GM12878 (cell line): ENCODE results near the gene TRIM41. TPM values are rescaled to one million over a fixed set of nuclear protein-coding genes. Genes with fewer than 3 reads are reported as not detected.
A peak's percentile ranks its signal among the peaks of the same experiment; 100 is the strongest.

ENCODE experiments used
- ATF7 ChIP-seq: fragments of 450-650 bp; IDR thresholded peaks from 2 replicates; pipeline ENCODE4 v1.6.1; 2016; ENCODE audit warnings: low read depth, mild to moderate bottlenecking
- CEBPB ChIP-seq, 2 experiments: fragments of 150-350 bp in 1 of 2; IDR thresholded peaks; 2 replicates each; pipeline ENCODE4 v1.6.1; 2012 to 2014; ENCODE audit warnings: low read depth in 2 of 2, low read length in 2 of 2, borderline replicate concordance in 1 of 2, inconsistent platforms in 1 of 2
- CREB1 ChIP-seq: IDR thresholded peaks from 2 replicates; pipeline ENCODE4 v1.6.1; 2012; ENCODE audit warnings: low read depth, mild to moderate bottlenecking, inconsistent platforms
- CREM ChIP-seq: IDR thresholded peaks from 2 replicates; pipeline ENCODE4 v1.6.1; 2014; ENCODE audit warnings: antibody characterized with exemption, low read depth
- ETV6 ChIP-seq, 2 experiments: fragments of 450-650 bp in 1 of 2; IDR thresholded peaks in 1 of 2; conservative IDR thresholded peaks in 1 of 2; 2 replicates each; pipeline ENCODE4 v1.6.1; 2014; ENCODE audit warnings: antibody characterized with exemption in 1 of 2, borderline replicate concordance in 1 of 2, low read depth in 1 of 2, mild to moderate bottlenecking in 1 of 2, moderate library complexity in 1 of 2
- HCFC1 ChIP-seq: fragments of 150-350 bp; IDR thresholded peaks from 2 replicates; pipeline ENCODE4 v1.6.1; 2014; ENCODE audit warnings: low read length
- IKZF2 ChIP-seq, 2 experiments: fragments of 450-650 bp; IDR thresholded peaks; 2 replicates each; pipeline ENCODE4 v1.6.1; 2017; ENCODE audit warnings: mild to moderate bottlenecking in 2 of 2, moderate library complexity in 2 of 2
- MTA2 ChIP-seq: fragments of 450-650 bp; IDR thresholded peaks from 2 replicates; pipeline ENCODE4 v1.6.1; 2016; ENCODE audit warnings: low read depth, mild to moderate bottlenecking, moderate library complexity
- MYC ChIP-seq: IDR thresholded peaks from 2 replicates; pipeline ENCODE4 v1.6.1; 2011; ENCODE audit warnings: mild to moderate bottlenecking, low read length, moderate library complexity, inconsistent platforms; ENCODE audit not compliant: insufficient read depth, insufficient replicate concordance, insufficient read length, severe bottlenecking
- NFXL1 ChIP-seq: fragments of 450-650 bp; IDR thresholded peaks from 2 replicates; pipeline ENCODE4 v1.6.1; 2017; ENCODE audit warnings: antibody characterized with exemption, mild to moderate bottlenecking, borderline replicate concordance
- NFYB ChIP-seq: IDR thresholded peaks from 2 replicates; pipeline ENCODE4 v1.6.1; 2011; ENCODE audit warnings: low read depth, mild to moderate bottlenecking, low read length, improper control_type of control experiment, moderate library complexity; ENCODE audit not compliant: insufficient read depth
- NR2F1 ChIP-seq: fragments of 450-650 bp; conservative IDR thresholded peaks from 2 replicates; pipeline ENCODE4 v1.6.1; 2017; ENCODE audit warnings: mild to moderate bottlenecking
- NRF1 ChIP-seq: conservative IDR thresholded peaks from 2 replicates; pipeline ENCODE4 v1.6.1; 2011; ENCODE audit warnings: mild to moderate bottlenecking, low read depth, low read length, improper control_type of control experiment
- POLR2AphosphoS2 ChIP-seq: IDR thresholded peaks from 2 replicates; pipeline ENCODE4 v1.6.1; 2011; ENCODE audit warnings: low read depth, mild to moderate bottlenecking, low read length, improper control_type of control experiment, moderate library complexity
- POU2F2 ChIP-seq: IDR thresholded peaks from 3 replicates; pipeline ENCODE4 v1.6.1; 2011; ENCODE audit warnings: low read depth, mild to moderate bottlenecking, low read length, borderline replicate concordance
- RAD21 ChIP-seq: IDR thresholded peaks from 2 replicates; pipeline ENCODE4 v1.6.1; 2011; ENCODE audit warnings: mild to moderate bottlenecking, low read depth, low read length, moderate library complexity; ENCODE audit not compliant: insufficient read depth
- RUNX3 ChIP-seq: IDR thresholded peaks from 2 replicates; pipeline ENCODE4 v1.6.1; 2012; ENCODE audit warnings: low read length, inconsistent platforms
- SMAD1 ChIP-seq: fragments of 450-650 bp; IDR thresholded peaks from 2 replicates; pipeline ENCODE4 v1.6.1; 2018; ENCODE audit warnings: mild to moderate bottlenecking, low read depth; ENCODE audit not compliant: partially characterized antibody
- SP1 ChIP-seq: IDR thresholded peaks from one replicate; pipeline ENCODE4 v1.6.1; 2011; ENCODE audit warnings: low read depth, low read length
- TCF3 ChIP-seq: IDR thresholded peaks from 2 replicates; pipeline ENCODE4 v1.6.1; 2012; ENCODE audit warnings: low read depth, mild to moderate bottlenecking, low read length, borderline replicate concordance; ENCODE audit not compliant: insufficient read depth
- ZNF24 ChIP-seq: fragments of 450-650 bp; IDR thresholded peaks from 2 replicates; pipeline ENCODE4 v1.6.1; 2017; ENCODE audit warnings: antibody characterized with exemption, mild to moderate bottlenecking
- polyA plus RNA-seq, 11 experiments: library from polyadenylated mRNA; depleted of rRNA in 4 of 11; unstranded in 6 of 11; stranded (reverse) in 5 of 11; fragments of >200 nt; fragmentation: Nextera tagmentation in 4 of 11; fragmentation: Illumina TruSeq in 1 of 11; extraction: Ambion mirVana in 4 of 11; extraction: Trizol in 1 of 11; gene quantifications; 1 replicate in 1 of 11; 2 replicates in 10 of 11; pipeline versions ENCODE4 v1.2.1 to v1.2.3, GENCODE V29; 2011 to 2016; ENCODE audit warnings: inconsistent platforms in 2 of 11, missing spikeins in 2 of 11, low read depth in 1 of 11
- total RNA-seq, 4 experiments: library from RNA; depleted of rRNA in 3 of 4; stranded (reverse); fragments of >200 nt in 3 of 4; fragmentation: Illumina TruSeq in 1 of 4; extraction: Trizol in 1 of 4; gene quantifications; 2 replicates each; pipeline versions ENCODE4 v1.2.1 to v1.2.3, GENCODE V29; 2013 to 2021
- TF ChIP-seq, protein P1 (sequence below): fragments of 450-650 bp; IDR thresholded peaks from 2 replicates; pipeline ENCODE4 v1.6.1; 2017; ENCODE audit warnings: mild to moderate bottlenecking
- TF ChIP-seq, protein P2 (sequence below): IDR thresholded peaks from 2 replicates; pipeline ENCODE4 v1.6.1; 2011; ENCODE audit warnings: low read depth, mild to moderate bottlenecking, low read length, moderate library complexity, borderline replicate concordance; ENCODE audit errors: extremely low read depth
- TF ChIP-seq, protein P3 (sequence below): fragments of 450-650 bp; IDR thresholded peaks from 2 replicates; pipeline ENCODE4 v1.6.1; 2014; ENCODE audit warnings: mild to moderate bottlenecking
- TF ChIP-seq, protein P4 (sequence below): fragments of 450-650 bp; IDR thresholded peaks from 2 replicates; pipeline ENCODE4 v1.6.1; 2016; ENCODE audit warnings: mild to moderate bottlenecking
- TF ChIP-seq, protein P5 (sequence below): IDR thresholded peaks from 2 replicates; pipeline ENCODE4 v1.6.1; 2011; ENCODE audit warnings: borderline replicate concordance, low read depth, mild to moderate bottlenecking, moderate library complexity, mixed read lengths, low read length; ENCODE audit not compliant: insufficient read depth; ENCODE audit errors: extremely low read length

TRIM41 gene
- total and polyA plus RNA-seq, 10 of the 15 experiments (the other 5 are each of a cell fraction or from before 2014, with no cell fraction given), result 1.0 to 28.9 (median 10.6) TPM

DNA sequence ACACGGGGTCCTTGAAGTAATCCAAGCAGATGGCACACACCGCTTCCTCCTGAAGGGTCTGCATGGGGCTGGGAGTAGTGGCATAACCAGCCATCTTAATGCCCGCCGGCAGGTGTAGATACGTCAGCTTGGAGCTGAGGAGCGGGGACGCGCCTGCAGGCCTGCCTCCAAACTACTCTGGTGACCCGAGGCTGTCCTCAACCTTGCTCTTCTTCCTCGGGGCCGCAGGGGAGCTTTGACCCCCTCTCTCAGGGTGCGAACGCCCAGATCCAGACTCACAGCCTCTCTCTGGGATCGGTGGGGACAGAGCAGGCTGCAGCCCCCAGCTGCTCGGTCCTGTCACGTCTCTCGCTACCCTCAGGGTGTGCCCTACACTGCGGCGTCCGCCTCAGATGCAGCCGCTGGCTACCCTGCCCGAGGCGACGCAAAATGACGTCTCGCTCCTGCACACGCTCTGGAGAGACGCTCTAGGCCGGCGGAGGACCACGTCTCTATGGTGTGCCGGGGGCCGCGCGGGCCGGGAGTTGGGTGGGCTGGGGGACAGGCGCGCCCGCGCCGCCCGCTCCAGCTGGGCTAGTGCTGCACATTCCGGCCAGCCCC lies 37.7 kb downstream of the TRIM41 start, which contains the start of gene TRIM52 (continued):
- TF ChIP-seq, protein P1, sequence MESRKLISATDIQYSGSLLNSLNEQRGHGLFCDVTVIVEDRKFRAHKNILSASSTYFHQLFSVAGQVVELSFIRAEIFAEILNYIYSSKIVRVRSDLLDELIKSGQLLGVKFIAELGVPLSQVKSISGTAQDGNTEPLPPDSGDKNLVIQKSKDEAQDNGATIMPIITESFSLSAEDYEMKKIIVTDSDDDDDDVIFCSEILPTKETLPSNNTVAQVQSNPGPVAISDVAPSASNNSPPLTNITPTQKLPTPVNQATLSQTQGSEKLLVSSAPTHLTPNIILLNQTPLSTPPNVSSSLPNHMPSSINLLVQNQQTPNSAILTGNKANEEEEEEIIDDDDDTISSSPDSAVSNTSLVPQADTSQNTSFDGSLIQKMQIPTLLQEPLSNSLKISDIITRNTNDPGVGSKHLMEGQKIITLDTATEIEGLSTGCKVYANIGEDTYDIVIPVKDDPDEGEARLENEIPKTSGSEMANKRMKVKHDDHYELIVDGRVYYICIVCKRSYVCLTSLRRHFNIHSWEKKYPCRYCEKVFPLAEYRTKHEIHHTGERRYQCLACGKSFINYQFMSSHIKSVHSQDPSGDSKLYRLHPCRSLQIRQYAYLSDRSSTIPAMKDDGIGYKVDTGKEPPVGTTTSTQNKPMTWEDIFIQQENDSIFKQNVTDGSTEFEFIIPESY, result no peak
- TF ChIP-seq, protein P2, sequence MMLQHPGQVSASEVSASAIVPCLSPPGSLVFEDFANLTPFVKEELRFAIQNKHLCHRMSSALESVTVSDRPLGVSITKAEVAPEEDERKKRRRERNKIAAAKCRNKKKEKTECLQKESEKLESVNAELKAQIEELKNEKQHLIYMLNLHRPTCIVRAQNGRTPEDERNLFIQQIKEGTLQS, result peak; percentile 33; the same call in 1 of the 2 replicates
- TF ChIP-seq POU2F2 (peak; percentile 89), NFXL1 (no peak), ZNF24 (0 out of 2 replicates have a peak, but pooled peaks have one; percentile 37), MTA2 (no peak), NR2F1 (peak; percentile 49; the same call in 1 of the 2 replicates), TCF3 (peak; percentile 65; the same call in 1 of the 2 replicates), MYC (no peak), NRF1 (no peak), CREB1 (peak; percentile 98), HCFC1 (peak; percentile 80), RAD21 (no peak), SP1 (no peak), CREM (peak; percentile 99), NFYB (no peak), CEBPB (IDR thresholded peaks at IDR 0.05; ENCODE audit: borderline replicate concordance in 1 of 2, low read depth in 2 of 2, low read length in 2 of 2) (no peak), RUNX3 (peak; percentile 30), ETV6 (conservative IDR thresholded peaks at IDR 0.05 in 1 of 2, IDR thresholded peaks at IDR 0.05 in 1 of 2; ENCODE audit: borderline replicate concordance in 1 of 2, low read depth in 1 of 2) (no peak), POLR2AphosphoS2 (peak; percentile 87; the same call in 1 of the 2 replicates), IKZF2 (IDR thresholded peaks at IDR 0.05) (peak in 1 of 2 experiments; percentile 43; a peak in 1 of 4 replicates), SMAD1 (no peak), ATF7 (peak; percentile 78)
- TF ChIP-seq, protein P3, sequence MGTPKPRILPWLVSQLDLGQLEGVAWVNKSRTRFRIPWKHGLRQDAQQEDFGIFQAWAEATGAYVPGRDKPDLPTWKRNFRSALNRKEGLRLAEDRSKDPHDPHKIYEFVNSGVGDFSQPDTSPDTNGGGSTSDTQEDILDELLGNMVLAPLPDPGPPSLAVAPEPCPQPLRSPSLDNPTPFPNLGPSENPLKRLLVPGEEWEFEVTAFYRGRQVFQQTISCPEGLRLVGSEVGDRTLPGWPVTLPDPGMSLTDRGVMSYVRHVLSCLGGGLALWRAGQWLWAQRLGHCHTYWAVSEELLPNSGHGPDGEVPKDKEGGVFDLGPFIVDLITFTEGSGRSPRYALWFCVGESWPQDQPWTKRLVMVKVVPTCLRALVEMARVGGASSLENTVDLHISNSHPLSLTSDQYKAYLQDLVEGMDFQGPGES, result no peak
- TF ChIP-seq, protein P4, sequence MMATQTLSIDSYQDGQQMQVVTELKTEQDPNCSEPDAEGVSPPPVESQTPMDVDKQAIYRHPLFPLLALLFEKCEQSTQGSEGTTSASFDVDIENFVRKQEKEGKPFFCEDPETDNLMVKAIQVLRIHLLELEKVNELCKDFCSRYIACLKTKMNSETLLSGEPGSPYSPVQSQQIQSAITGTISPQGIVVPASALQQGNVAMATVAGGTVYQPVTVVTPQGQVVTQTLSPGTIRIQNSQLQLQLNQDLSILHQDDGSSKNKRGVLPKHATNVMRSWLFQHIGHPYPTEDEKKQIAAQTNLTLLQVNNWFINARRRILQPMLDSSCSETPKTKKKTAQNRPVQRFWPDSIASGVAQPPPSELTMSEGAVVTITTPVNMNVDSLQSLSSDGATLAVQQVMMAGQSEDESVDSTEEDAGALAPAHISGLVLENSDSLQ, result peak; percentile 39; the same call in 1 of the 2 replicates
- TF ChIP-seq, protein P5, sequence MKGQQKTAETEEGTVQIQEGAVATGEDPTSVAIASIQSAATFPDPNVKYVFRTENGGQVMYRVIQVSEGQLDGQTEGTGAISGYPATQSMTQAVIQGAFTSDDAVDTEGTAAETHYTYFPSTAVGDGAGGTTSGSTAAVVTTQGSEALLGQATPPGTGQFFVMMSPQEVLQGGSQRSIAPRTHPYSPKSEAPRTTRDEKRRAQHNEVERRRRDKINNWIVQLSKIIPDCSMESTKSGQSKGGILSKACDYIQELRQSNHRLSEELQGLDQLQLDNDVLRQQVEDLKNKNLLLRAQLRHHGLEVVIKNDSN, result no peak
